Stimulated activated CD4-positive, alpha-beta T cell treated with anti-CD3 and anti-CD28 coated beads, Interleukin-15, amount 100 ng/mL, for 24 hours (primary cell): Measurements from ENCODE around the gene IQCH.
A peak's percentile ranks its signal among the peaks of the same experiment; 100 is the strongest.

Experiments
- DNase-seq: peaks from one replicate; pipeline ENCODE4 v3.0.0-alpha.2; 2020

Gene IQCH

DNA sequence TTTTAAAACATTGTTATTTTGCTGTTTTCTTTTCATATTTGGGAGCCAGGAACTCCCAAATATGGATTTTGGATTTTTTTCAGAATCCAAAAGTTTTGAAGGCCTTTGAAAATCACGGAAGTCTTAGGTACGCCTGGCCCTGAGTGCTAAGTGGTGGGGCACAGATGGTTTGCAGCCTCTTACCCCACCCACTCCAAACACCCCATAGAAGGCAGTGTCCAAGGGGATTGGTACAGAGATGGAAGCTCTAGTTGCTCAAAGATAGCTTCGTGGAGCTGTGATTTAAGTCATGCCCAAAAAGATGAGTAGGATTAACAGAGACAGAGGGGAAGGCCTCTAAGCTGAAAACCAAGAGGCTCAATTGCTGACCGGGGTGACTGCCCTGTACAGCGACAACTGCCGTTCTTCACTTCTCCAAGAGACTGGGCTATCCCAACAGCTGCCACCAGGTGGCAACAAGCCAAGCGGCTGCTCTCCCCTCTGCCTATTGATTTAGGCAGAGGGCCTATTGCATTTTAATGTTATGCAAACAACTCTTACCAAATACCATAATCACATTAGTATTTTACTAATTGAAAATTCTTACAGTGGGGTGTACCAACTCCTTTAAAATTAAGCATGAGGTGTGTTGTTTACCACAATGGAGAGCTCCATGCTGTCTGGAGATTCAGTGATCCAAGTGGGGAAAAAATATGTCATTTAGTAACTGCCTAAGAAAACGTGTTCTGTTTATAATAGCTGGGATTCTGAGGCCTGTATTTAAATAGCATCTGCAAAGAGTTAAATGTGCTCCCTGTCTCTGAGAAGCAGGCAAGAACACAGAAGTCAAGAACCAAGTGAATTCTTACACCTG lies 202.3 kb downstream of the IQCH start:
- DNase-seq: peak; percentile 89

DNA sequence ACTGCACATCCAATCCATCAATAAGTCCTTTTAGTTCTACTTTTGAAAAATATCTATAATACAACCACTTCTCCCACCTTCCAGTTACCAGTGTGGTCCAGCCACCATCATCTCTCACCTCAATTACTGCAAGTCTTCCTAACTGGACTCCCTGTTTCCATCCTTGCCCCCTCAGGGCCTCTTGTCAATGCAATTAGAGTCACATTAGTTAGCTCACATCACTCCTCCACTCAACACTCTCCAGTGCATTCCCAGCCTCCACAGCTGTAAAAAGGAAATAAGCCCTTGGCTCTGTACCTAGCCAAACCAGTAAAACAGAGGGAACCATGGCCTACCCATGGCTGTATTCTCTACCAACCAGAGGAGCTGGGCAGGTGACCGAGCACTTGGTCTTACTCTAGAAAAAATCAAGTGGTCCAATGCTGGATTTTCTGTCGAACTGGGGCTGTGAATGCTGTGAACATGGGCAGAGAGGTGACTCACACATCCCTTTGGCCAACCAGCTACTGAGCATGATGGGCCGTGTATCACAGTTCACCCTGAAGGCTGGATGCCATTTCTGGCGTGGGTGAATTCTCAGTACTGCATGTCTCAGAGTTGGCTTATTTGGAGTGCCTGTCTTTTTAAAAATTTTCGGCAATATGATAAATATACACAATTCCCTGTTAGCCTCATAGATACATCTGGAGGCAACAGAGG lies 203.9 kb downstream of the IQCH start:
- no peak for DNase-seq

DNA sequence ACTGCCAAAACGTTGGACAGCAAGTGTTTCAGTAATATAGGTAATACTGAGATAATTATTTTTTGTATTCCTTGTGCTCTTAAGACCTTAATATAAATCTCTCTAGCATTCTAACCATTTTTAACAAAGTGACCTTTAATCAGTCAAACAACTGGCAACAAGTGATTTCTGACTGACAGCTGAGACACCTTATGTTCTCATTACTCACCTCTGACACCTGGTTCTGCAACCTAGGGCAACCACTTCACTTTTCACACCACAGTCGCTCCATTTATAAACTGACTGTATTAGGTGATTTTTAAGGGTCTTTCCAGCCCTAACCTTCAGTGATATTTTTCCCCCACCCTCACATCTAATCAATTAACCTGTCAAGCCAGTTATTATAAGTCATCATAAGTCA lies 205.9 kb downstream of the IQCH start:
- no peak for DNase-seq

DNA sequence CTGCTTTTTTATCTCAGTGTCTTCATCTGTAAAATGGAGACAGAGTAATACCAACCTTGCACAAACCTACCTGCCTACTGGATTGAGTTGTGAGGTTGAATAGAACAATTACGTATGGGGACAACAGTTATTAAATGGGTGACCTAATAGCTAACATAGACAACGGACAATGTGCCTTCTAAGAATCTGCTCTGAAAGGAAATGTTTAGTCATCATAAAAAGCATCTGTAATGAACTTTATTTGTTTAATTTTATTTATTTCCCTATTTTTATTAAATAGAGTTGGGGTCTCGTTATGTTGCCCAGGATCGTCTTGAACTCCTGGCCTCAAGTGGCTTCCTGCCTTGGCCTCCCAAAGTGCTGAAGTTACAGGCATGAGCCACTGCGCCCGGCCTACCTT lies 207.1 kb downstream of the IQCH start:
- no peak for DNase-seq

DNA sequence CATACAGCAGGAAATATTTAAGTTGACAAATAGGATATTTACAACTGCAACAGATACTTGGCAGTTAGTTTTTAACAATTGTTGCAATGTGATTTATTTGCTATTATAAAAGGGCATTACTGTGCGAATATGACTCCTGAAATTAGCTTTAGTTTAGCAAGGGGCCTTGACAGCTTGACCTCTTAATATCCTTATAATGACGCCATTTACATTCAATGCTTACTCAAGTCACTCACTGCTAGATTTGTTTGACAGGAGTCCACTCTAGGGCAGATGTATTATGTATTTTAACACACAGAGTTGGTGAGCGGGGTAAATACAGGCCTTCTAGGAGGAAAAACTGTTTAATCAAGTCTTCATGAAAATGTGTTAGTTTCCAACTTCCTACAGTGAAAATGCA lies 208.3 kb downstream of the IQCH start:
- DNase-seq: no peak

DNA sequence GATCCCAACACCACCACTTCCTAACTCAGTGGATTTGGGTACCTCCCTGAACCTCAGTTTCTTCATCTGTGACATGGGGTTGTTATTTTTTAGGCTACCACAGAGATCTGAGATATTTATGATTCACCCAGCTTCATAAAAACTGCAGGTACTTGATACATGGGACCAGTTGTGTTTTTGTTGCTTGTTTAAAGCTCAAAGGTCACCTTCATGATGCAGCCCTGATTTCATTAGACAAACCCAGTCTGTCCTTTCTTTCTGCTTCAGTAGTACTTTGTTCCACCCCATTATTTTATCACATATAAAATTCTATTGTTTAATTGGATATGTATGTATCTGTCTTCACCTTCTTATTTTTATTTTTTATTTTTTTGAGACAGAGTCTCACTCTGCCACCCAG lies 208.9 kb downstream of the IQCH start:
- no peak for DNase-seq

DNA sequence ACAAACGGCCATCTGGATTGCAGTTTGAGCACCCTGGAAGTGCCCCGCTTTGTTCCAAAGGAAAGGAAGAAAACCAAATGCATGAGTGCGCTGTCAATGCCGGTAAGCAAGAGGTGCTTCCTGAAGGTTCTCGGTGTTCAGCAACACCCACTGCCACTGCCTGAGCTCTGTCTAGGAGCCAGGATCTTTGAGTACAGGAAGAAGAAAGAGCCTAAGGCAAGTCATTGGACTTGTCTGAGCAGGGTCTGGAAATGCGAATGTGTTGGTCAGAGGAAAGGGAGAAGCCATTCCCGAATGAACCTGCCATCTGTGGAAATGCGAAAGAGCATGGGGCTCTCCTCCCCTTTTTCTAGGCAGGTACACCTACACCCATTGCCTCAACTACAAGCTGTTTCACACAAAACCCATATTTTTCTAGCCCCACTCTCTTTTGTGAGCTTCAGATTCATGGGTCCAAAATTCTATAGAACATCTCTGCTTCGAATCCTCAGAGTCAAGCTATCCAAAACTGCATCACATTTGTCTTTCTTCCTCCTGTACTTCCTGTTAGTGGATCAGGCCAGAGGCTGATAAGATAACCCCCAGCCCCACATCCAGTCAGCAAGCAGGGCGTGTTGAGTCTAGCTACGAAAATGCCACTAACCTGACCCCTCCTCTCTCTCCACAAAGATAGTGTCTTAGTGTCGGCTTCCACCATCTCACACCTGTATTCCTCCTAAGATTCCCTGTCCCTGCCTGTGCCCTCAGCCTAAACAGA lies 210.8 kb downstream of the IQCH start:
- DNase-seq: no peak

DNA sequence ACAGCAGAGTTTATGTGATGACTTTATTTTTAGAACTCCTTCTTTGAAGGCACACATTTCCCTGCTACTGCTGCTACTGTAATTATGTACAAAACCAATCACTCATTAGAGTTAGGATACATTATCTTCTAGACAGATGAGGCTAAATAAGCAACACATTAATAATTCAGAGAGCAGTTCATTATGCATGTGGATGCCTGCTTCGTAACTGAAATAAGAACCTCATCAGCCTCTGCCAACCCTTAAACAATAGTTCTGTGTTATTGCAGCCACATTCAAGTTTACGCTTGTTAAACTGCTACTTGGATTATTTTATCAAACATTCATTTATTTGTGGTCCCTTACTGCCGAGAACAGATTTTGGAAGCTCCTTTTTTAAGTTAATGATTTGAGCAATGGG lies 213.8 kb downstream of the IQCH start:
- DNase-seq: no peak

DNA sequence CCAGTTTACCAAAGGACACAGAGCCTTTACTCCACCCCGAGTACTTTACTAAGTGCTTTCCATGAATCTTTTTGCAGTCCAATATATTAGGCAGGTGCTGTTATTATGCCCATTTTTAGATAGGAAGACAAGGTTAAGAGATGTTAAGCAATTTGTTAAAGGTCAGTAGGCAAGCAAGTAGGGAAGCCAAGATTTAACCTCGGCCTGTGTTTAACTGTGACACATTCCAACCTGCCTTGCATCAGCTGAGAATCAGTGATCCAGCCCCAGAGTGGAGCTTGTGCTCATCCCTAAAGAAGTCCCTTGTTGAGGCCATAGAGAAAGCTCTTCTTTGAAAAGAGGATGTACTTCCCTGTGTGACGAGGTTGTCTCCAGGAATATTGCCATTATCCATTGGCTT lies 215.1 kb downstream of the IQCH start:
- no peak for DNase-seq

DNA sequence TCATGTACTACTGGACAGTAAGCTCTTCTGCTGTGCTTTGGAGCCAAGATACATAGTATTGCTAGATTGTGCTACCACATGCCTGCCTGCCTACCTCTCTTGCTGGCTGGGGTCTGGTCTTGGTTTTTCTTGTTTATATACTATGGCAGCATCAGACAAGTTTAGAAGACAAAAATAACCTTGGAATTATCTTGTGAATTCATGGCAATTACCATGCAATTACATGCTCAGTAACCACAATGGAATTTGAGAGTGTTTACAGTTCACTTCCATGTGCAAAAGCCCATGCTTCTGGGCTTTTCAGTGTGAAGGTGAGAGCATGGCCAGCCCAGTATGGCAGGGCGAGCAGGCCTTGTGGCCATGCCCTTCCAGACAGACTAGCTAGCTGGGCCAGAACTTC lies 218.4 kb downstream of the IQCH start:
- no peak for DNase-seq

DNA sequence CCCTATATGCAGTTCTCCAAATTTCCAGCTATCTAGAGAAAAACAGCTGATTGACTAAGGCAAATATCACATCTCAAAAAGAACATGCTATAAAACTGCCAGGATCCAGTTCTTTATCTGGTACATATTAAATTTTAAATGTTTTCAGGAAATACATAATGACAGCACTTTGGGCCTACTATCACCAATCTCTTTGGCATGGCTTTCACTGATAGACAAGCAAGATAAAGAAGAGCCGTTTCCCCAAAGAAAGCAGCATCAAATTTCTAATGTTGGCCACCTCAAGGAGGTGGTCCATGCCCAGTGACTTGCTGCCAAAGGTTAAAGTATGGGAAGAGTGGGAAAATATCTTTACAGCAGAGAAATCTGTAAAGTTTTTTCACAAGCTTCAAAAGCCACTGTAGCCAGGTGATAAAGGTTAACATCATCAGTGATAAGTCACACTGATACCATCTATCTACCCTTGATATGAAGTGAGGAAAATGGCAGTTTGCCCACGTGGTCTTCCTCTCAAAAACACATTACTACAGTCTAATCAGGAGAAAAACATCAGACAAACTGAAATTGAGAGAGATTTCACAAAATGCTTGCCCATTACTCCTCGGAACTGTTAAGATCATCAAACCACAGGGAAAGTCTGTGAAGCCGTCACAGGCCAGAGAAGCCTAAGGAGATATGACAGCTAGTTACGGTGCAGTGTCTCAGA lies 220.0 kb downstream of the IQCH start:
- DNase-seq: no peak

DNA sequence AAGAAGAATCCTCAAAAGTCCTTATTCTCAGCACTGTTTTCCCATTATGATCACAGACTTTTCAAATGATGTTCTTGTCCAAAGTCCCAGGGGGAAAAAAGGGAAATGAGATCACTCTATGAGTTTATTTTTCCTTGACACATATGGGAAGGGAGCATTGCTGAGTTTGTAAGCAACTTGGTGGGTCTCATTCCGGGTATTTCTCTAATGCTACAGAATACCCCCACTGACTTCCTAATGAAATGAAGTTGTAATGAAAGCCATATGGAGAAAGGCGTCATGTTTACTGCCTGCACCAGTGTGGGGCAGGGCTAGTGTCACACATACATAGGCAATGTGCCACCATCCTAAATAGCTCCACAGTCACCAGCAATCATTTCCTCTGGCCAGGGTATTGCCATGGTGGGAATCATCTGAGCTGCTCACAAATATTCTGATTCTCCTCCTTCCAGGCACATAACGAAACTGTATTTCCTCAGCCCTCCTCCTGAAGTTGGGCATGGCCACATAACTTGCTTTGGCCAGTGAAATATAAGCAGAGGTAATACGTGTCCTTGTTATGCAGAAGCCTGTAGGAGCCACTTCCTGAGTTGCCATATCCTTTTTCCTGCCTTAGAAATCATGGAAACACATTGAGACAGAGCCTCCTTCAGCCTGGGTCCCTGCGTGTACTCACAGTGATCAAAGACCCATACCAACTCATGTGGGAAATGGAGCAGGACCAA lies 225.4 kb downstream of the IQCH start:
- DNase-seq: no peak

DNA sequence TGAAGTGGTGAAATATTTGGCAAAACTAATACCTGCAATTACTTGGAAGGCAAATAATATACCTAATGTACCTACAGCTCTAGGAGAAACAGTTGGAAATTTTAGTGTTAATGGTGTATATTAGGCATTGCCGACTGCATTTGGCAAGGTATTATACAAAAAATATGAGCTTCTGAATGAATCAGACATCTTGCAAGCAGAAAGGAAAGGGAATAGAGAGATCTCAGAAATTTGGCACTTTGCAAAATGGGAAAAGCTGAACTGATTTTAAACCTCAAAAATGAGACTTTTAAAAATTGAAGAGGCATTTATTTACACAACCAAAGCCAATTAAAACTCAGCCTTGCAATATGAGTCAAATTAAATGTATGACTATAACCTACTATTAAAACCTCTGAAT lies 226.2 kb downstream of the IQCH start:
- no peak for DNase-seq

DNA sequence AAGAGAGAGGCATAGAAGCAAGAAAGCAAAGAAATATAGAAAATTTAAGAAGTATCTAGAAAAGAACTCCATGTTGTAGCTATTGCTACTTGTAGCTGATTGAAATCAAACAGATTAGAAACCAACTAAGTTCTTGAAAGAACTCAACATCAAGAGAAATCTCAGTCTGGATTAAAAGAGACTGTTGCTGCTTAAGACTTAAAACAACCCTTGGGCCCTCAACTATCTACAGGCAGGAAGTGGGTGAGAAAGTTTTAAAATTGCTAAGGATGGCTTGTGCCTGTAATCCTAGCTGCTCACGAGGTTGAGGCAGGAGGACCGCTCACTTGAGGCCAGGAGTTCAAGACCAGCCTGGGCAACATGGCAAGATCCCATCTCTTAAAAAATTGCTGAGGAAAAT lies 227.1 kb downstream of the IQCH start:
- DNase-seq: no peak

DNA sequence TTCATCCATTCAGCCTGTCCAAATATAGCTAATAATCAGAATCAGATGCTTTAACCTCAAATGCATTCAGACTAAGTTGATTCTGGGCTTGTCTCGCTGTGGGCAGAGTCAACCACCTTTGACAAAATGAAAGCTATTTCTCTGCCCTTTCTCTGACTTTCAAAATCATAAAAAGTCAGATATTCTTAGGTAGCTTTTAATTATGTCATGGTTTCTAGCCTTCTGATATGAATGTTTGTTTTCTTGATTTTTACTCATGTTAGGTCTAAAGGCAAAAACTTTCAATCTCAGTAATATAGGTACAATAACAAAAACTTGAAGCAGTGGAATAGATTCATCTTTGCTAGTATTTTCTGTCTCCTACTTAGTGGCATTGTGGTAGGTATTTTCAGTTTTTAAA lies 241.0 kb downstream of the IQCH start:
- no peak for DNase-seq

DNA sequence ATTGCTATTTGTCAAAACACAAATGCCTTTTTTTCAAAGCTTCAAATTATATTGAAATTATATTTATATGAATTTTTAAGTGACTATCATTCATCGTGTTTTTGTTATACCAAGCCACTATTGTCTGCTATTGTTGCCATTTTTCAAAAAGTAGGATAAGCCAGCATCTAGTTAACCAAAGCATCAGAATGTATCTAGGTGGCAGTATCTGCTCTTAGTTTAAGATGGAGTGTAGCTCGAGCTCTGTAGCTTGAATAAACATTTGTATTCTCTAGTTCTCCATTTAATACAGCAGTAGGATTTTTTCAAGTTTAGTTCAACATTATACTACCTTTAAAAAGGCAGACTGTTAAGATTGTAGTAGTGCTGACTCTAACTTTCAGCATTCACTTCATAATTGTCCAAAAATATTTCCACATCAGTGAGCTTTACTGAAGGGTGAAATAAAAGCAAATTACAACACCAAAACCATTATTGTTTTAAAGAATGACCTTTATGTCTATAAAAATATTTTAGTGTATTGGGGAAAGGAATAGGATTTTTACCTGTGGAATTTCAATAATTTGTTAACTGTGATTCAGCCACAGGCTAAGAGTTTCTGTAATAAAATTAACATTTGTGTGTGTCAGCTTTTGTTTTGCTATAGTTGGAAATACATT lies 246.7 kb downstream of the IQCH start:
- DNase-seq: no peak

DNA sequence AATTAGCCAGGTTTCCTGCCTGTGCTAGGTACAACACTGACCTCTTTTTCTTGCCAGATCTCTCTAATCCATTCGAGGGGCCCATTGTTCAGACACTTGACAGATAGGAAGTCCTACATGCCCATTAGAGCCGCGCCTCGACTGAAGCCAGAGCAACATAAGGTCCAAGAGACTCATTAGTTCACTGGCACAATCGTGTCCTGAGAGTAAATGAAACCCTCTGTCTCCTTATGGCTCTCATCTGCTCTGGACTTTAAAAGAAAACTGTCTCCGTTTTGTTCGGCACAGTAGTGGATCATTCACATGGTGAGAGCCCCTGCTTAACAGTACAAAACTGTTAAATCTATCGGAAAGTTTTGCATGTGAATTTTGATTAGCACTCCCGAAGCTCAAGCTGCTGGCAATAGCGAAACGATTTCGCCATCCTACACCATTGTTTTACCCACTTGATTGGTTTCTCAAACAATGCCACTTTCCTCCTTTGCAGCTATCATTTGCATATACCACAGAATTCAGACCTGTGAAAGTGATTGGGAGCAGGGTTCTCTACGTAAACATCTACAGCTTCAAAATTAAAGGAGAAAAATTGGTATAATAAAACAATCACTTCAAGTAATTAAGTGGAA lies 247.4 kb downstream of the IQCH start:
- no peak for DNase-seq

DNA sequence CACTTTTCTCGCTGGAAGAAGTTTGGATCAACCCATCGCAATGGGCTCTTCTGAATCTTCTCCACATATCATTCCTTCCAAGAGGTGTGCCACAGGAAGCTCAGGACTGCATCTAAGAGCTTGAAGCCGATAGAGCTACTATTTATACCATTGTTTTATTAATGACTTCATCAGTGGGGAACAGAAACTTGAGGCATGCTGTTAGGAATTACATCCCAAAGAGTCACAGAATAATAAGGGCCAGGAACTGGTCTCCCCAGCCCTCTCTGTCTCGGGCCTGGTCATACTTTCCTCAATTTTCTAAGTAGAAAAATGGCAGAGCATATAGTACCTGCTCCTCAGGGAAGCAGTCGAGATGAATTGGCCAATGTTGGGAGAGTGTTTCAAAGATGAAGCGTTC lies 249.5 kb downstream of the IQCH start:
- DNase-seq: no peak

DNA sequence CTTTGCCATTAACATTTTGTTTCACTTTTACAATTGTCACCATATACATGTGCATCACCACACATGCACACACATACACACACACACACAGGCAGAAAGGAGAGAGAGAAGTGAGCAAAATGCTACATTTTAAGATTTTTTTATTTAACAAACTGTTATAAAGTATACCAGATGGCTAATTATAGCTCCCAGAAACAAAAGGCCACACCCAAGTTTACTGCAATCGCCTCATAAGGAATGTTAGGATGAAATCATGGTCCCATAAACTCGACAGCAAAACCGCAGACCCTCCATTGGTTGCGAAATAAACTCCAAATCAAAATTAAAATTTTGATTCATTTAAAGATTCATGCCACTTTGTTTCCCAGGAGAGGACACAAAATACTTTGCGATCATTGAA lies 250.2 kb downstream of the IQCH start:
- no peak for DNase-seq

DNA sequence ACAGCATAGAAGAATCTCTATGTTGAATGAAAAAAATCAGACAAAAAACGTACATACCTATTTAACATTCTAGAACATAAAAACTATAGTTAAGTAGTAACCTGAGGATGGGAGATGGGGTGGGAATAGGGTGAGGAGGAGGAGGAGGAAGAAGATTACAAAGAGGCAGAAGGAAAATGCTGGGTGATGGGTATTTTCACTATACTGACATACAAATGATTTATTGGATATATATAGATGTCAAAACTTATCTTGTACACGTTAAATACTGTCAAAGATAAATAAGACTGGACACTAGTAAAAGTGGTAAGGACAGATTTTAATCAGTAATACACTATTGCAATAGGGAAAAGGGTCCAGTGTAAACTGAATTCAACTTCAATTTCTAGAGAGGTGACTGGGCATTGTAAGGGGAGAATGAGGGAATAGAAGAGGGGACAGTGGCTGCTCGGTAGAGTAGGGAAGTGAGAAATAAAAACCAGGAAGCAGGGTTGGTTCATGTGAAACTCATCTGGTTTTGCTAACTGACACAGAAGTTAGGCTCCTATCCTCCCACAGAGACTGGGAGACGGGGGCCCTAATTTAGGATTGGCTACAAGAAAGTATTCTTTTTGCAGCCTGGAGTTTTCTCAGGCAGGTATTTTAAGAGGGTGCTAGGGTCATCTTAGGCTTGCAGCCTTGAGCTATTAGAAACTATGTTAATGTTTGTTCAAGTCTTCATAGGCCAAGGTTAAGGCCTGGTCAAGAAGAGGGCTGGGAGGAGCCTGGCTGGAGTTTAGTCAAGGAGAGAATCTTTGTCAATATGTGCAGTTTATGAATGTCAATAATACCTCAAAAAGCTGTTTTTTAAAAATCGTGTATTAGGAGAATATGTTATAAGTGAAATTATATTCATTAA lies 251.3 kb downstream of the IQCH start:
- no peak for DNase-seq
